Central memory CD8-positive, alpha-beta T cell (primary cell): ENCODE measurements around the gene APBA3.

Experiments used
- ATAC-seq: fragments of 150-1000 bp; cut with Tn5 transposase; replicated peaks from 2 replicates; pipeline ENCODE4 v1.10.0; 2022; ENCODE audit warnings: mild to moderate bottlenecking, moderate FRiP score, moderate number of reproducible peaks; ENCODE audit not compliant: poor library complexity, severe bottlenecking; ENCODE audit errors: extremely low read depth
- DNase-seq, 2 donors: peaks; one replicate each; pipeline ENCODE4 v3.0.0; 2021; ENCODE audit warnings: low spot score in 2 of 2
- H3K27ac Mint-ChIP-seq: one replicate; pipeline ENCODE4 v1.8.0; 2022; ENCODE audit warnings: low read depth, mild to moderate bottlenecking, moderate library complexity, mixed read lengths
- H3K27me3 Mint-ChIP-seq: one replicate; pipeline ENCODE4 v1.8.0; 2022; ENCODE audit warnings: mixed read lengths
- H3K36me3 Mint-ChIP-seq: one replicate; pipeline ENCODE4 v1.8.0; 2022; ENCODE audit warnings: mild to moderate bottlenecking, moderate library complexity, mixed read lengths; ENCODE audit not compliant: insufficient read depth
- H3K4me1 Mint-ChIP-seq: one replicate; pipeline ENCODE4 v1.8.0; 2022; ENCODE audit warnings: mixed read lengths
- H3K4me3 Mint-ChIP-seq: one replicate; pipeline ENCODE4 v1.8.0; 2022; ENCODE audit warnings: mild to moderate bottlenecking, moderate library complexity, mixed read lengths
- H3K9me3 Mint-ChIP-seq: one replicate; pipeline ENCODE4 v1.8.0; 2022; ENCODE audit warnings: mixed read lengths

The APBA3 gene

DNA sequence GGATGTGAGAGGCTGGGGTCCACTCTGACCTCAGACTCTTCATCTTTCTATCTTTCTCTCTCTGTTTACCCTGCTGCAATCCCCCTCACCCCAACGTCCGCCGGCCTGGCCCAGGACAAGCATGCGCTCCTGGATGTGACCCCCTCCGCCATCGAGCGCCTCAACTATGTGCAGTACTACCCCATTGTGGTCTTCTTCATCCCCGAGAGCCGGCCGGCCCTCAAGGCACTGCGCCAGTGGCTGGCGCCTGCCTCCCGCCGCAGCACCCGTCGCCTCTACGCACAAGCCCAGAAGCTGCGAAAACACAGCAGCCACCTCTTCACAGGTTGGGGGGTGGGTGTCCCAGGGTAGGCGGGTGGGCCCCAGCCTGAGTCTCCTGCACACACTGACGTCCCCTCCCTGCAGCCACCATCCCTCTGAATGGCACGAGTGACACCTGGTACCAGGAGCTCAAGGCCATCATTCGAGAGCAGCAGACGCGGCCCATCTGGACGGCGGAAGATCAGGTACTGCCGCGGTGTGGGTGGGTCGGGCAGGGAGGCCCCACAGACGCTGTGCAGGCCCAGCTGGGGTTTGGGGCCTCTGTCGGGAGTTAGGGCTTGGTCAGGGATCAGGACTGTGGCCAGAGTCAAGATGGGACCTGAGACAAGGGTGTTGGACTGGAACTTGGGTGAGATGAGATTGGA, 15.0 kb downstream of the APBA3 start:
- H3K27ac Mint-ChIP-seq = peak overlapping the region; percentile 46
- H3K36me3 Mint-ChIP-seq = peaks cover 7% of the 10 kb centered on the region
- DNase-seq = no peak
- H3K27me3 Mint-ChIP-seq = no peaks in the 10 kb centered on the region
- no peak overlapping the region for H3K4me3 Mint-ChIP-seq
- H3K9me3 Mint-ChIP-seq = no peaks in the 10 kb centered on the region
- ATAC-seq = no peak
- H3K4me1 Mint-ChIP-seq = no peaks in the 10 kb centered on the region

DNA sequence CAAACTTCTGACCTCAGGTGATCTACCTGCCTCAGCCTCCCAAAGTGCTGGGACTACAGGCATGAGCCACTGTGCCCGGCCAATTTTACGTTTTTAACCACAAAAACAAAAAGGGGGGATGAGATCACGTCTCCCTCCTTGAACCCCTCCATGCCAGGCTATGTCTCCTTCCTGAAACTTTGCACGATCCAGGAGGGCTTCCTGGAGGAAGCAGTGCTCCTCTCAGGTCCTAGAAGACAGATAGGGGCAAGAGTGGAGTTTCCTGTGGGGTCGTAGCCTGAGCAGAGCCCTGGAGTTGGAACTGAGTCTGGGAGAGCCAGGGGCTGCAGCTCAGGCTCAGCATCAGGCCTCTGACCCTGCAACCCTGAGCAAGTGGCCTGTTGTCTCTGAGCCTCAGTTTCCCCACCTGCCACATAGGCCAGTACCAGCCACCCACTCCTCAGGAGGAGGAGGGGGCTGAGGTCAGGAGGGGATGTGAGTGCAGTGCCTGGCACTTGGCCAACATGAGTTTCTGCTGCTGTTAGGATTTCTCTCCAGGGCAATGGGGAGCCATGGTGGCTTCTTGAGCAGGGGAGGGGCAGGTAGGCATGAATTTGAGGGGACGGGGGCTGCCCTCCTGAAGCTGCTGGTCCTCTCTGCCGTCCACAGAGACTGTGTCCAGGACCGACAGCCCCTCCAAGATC, 16.0 kb downstream of the APBA3 start:
- Mint-ChIP-seq H3K4me1 (no peaks in the 10 kb centered on the region), H3K9me3 (no peaks in the 10 kb centered on the region), H3K27me3 (no peaks in the 10 kb centered on the region), H3K4me3 (no peak overlapping the region), H3K36me3 (peaks cover 2% of the 10 kb centered on the region), H3K27ac (no peak overlapping the region)
- ATAC-seq (no peak), DNase-seq (no peak)

DNA sequence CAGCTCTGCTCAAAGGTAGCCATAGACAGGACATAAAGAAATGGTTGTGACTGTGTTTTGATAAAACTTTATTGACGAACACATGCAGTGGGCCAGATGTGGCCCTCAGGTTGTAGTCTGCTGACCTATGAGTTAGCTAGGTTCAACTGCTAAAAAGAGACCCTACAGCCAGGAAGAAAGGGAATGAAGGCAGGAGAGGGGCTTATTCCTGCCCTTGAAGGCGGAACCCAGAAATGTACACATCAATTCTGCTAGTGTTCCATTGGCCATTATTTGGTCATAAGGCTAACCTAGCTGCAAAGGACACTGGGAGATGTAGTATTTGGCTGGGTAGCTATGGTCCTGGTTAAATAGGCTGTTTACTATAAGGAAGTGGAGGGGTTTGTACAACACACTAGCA, 18.0 kb downstream of the APBA3 start:
- ATAC-seq = no peak
- Mint-ChIP-seq H3K4me1 (no peaks in the 10 kb centered on the region), H3K9me3 (no peaks in the 10 kb centered on the region), H3K4me3 (no peak overlapping the region), H3K36me3 (no peaks in the 10 kb centered on the region), H3K27ac (no peak overlapping the region), H3K27me3 (no peaks in the 10 kb centered on the region)
- DNase-seq = no peak

DNA sequence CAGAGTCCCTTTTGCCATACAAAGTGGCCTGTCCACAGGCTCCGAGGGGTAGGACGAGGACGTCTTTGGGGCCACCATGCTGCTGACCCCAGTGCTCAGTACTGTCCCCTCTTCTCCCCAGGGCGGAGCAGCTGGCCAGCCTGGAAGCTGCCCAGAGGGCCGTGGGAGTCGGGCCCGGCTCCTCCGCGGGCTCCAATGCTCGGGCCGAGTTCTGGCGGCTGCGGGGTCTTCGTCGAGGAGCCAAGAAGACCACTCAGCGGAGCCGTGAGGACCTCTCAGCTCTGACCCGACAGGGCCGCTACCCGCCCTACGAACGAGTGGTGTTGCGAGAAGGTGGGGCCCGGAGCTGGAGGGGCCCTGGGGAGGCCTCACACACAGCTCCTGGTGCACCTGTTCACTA, 21.1 kb downstream of the APBA3 start:
- no peak for ATAC-seq
- Mint-ChIP-seq H3K27ac (no peak overlapping the region), H3K27me3 (no peaks in the 10 kb centered on the region), H3K9me3 (no peaks in the 10 kb centered on the region), H3K4me3 (no peak overlapping the region), H3K36me3 (no peaks in the 10 kb centered on the region), H3K4me1 (no peaks in the 10 kb centered on the region)
- no peak for DNase-seq

DNA sequence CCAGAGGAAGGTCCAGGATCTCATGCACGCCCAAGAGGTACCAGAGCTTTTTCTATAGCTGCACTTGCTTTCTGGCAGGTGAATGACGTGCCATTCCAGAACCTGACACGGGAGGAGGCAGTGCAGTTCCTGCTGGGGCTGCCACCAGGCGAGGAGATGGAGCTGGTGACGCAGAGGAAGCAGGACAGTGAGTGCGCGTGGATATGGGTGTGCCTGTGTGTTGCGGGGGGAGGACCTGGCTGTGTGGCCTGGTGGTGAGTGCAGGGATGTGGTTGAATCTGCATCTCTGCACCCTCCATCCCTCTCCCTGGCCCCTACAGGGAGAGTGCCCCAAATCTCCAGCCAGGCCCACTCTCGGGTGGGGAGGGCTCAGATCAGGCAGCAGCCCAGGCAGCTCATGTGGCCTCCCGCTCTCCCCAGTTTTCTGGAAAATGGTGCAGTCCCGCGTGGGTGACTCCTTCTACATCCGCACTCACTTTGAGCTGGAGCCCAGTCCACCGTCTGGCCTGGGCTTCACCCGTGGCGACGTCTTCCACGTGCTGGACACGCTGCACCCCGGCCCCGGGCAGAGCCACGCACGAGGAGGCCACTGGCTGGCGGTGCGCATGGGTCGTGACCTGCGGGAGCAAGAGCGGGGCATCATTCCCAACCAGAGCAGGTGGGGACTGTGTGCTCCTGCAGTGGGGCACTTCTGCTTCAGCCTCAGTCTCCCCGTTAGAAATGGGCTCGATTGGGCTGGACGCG, 22.8 kb downstream of the APBA3 start:
- no peak for ATAC-seq
- Mint-ChIP-seq H3K9me3 (no peaks in the 10 kb centered on the region), H3K4me3 (no peak overlapping the region), H3K27me3 (no peaks in the 10 kb centered on the region), H3K27ac (no peak overlapping the region), H3K36me3 (no peaks in the 10 kb centered on the region), H3K4me1 (no peaks in the 10 kb centered on the region)
- DNase-seq = no peak

DNA sequence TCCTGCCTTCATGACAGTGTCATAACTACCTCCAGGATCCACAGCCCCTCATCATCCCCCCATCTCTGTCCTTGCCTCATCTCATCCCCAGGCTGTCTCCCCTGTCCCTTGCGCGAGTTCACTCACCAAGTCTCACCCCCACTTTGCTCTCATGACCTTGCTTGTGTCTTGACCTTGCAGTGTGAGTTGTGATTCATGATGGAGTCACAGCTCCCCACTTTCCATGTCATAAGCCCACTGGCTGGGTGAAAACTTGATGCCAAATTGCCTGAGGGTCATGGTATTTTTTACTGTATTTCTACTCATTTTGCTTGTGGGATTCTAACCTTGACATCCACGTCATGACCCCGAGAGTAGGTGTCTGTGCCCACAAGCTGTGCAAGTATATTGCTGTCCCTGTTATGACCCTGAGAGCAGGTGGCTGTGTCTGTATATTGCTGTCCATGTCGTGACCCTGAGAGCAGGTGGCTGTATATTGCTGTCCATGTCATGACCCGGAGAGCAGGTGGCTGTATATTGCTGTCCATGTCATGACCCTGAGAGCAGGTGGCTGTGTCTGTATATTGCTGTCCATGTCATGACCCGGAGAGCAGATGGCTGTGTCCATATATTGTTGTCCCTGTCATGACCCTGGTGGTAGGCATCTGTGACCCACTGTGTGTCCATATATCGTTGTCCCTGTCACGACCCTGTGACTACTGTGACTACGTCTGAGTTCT, 23.8 kb downstream of the APBA3 start:
- H3K36me3 Mint-ChIP-seq = no peaks in the 10 kb centered on the region
- no peaks in the 10 kb centered on the region for H3K4me1 Mint-ChIP-seq
- H3K4me3 Mint-ChIP-seq = no peak overlapping the region
- no peaks in the 10 kb centered on the region for H3K27me3 Mint-ChIP-seq
- H3K9me3 Mint-ChIP-seq = no peaks in the 10 kb centered on the region
- no peak for DNase-seq
- H3K27ac Mint-ChIP-seq = peak overlapping the region; percentile 66
- ATAC-seq = no peak

DNA sequence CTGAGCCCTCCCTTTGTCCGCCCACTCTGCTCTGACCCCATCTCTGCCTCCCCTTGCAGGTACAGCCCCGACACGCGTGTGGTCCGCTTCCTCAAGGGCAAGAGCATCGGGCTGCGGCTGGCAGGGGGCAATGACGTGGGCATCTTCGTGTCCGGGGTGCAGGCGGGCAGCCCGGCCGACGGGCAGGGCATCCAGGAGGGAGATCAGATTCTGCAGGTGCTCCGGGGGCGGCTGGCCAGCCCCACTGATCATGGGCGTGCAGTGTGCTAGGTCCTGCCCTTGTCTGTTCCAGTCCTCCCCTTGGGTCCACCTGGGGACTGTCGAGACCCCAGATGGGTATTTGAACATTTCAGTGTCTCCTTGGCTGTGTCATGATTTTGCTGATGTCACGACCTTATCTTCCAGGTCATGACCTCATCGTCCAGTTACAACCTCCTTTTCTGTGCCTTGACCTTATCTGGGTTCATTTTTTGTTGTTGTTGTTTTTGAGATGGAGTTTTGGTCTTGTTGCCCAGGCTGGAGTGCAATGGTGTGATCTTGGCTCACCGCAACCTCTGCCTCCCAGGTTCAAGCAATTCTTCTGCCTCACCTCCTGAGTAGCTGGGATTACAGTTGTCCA, 25.3 kb downstream of the APBA3 start:
- Mint-ChIP-seq H3K9me3 (no peaks in the 10 kb centered on the region), H3K4me3 (no peak overlapping the region), H3K4me1 (no peaks in the 10 kb centered on the region), H3K36me3 (no peaks in the 10 kb centered on the region), H3K27ac (no peak overlapping the region), H3K27me3 (no peaks in the 10 kb centered on the region)
- DNase-seq (no peak), ATAC-seq (no peak)

DNA sequence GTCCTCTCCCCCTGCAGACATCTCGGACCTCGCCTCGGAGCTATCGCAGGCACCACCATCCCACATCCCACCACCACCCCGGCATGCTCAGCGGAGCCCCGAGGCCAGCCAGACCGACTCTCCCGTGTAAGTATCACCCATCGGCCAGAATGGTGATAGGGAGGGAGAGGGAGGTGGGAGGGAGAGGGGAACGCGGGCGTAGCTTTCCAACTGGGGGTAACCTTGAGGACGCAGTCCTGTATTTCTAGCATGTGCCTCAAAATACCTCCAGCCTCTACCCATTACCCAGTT, 27.2 kb downstream of the APBA3 start:
- ATAC-seq = no peak
- H3K9me3 Mint-ChIP-seq = no peaks in the 10 kb centered on the region
- no peak overlapping the region for H3K4me3 Mint-ChIP-seq
- H3K4me1 Mint-ChIP-seq = no peaks in the 10 kb centered on the region
- no peak overlapping the region for H3K27ac Mint-ChIP-seq
- H3K36me3 Mint-ChIP-seq = no peaks in the 10 kb centered on the region
- DNase-seq = no peak
- H3K27me3 Mint-ChIP-seq = no peaks in the 10 kb centered on the region

DNA sequence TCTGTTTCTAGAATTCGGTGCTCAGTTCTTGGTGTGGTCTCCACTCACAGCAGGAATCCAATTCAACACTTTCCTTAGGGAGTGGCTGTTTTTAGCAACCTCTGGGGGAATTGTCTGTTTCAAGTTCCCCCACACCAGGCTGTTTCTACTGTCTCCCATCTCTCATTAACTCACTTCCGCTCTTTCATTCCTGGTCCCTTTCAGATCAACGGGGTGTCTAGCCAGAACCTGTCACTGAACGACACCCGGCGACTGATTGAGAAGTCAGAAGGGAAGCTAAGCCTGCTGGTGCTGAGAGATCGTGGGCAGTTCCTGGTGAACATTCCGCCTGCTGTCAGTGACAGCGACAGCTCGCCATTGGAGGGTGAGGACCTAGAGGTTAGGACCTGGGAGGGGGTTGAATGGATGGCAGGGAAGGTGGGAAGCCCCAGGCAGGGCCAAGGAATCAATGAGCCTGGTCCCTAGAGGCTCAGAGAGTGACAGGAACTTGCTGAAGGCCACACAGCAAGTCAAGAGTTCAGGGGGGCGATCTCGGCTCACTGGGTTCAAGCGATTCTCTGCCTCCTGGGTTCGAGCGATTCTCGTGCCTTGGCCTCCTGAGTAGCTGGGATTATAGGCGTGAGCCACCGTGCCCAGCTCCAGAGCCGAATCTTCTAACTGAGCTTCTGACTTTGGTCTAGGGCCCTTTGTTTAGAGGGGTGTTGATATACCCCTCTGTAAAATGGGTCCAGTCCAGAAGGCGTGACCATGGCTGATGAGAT, 27.8 kb downstream of the APBA3 start:
- Mint-ChIP-seq H3K27ac (no peak overlapping the region), H3K9me3 (no peaks in the 10 kb centered on the region), H3K36me3 (no peaks in the 10 kb centered on the region), H3K4me1 (no peaks in the 10 kb centered on the region), H3K27me3 (no peaks in the 10 kb centered on the region), H3K4me3 (no peak overlapping the region)
- DNase-seq (no peak), ATAC-seq (no peak)

DNA sequence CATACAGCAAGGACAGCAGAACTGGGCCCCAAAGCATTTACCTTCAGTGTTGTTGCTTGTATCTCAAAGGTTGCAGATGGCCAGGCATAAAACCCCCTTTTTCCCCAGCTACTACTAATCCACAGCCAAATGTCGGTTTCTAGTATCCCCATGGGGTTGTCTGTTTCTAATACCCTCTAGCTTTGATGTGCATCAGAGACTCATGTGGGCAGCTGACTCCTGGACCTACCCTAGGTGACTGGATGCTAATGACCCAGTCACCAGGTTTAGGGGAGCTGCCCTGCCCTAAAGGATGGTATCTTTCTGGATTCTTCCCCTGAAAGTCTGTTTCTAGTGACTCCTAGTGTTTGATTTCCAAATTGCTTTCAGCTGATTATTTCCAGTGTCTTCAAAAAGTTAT, 29.4 kb downstream of the APBA3 start:
- ATAC-seq = no peak
- no peak overlapping the region for H3K27ac Mint-ChIP-seq
- no peaks in the 10 kb centered on the region for H3K36me3 Mint-ChIP-seq
- no peak overlapping the region for H3K4me3 Mint-ChIP-seq
- no peak for DNase-seq
- H3K9me3 Mint-ChIP-seq = no peaks in the 10 kb centered on the region
- no peaks in the 10 kb centered on the region for H3K27me3 Mint-ChIP-seq
- no peaks in the 10 kb centered on the region for H3K4me1 Mint-ChIP-seq

DNA sequence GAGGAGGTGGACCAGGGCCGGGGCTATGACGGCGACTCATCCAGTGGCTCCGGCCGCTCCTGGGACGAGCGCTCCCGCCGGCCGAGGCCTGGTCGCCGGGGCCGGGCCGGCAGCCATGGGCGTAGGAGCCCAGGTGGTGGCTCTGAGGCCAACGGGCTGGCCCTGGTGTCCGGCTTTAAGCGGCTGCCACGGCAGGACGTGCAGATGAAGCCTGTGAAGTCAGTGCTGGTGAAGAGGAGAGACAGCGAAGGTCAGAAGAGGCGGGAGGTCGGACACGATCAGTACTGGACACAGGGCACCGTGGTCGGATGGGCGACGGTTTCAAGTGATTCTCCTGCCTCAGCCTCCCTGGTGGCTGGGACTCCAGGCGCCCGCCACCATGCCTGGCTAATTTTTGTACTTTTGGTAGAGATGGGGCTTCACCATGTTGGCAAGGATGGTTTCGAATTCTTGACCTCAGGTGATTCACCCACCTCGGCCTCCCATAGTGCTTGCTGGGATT, 31.0 kb downstream of the APBA3 start:
- ATAC-seq (no peak), DNase-seq (no peak)
- H3K4me1 Mint-ChIP-seq = no peaks in the 10 kb centered on the region
- no peak overlapping the region for H3K27ac Mint-ChIP-seq
- H3K36me3 Mint-ChIP-seq = peaks cover 2% of the 10 kb centered on the region
- no peak overlapping the region for H3K4me3 Mint-ChIP-seq
- no peaks in the 10 kb centered on the region for H3K27me3 Mint-ChIP-seq
- no peaks in the 10 kb centered on the region for H3K9me3 Mint-ChIP-seq
